NCI-H345 treated with DMSO at 0.1 percent for 48 hours (cell line): ENCODE results near the gene ITPR1.

Source experiments
- DNase-seq: peaks from one replicate; lab custom pipeline; 2025; ENCODE audit not compliant: unreplicated experiment; lab: John Stamatoyannopoulos, UW

Gene ITPR1

DNA sequence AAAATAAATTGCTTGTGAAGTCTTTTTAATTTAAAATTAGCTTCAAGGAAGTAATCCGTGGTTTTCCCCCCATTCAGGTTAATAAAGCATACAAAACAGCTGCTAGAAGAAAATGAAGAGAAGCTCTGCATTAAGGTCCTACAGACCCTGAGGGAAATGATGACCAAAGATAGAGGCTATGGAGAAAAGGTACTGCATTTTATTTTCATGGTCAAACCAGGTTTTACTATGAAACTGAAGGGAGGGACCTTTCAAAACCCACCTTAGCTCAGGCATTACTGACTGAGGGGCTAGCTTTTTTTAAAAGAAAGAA lies 218.5 kb downstream of the ITPR1 start:
- no peak for DNase-seq

DNA sequence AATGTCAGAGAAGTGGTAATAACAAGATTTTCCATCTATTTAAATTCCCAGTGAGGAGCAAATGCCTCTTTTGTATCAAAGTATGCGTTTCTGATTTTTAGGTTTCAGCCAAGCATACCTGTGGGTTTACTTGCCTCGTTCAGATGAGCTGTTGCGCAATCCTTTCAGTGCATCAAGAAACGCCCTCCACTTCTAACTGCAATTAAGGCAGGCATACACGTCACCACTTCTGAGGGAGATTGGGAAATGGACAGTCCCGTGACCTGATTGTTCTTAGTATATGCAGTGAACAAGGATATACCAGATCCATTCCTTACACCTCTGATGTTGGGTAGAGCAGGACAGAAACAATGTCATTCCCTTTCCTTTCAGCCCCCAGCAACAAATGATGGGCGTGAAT lies 219.0 kb downstream of the ITPR1 start:
- no peak for DNase-seq

- DNase-seq: no peak
Observed at GRCh38 chr3:4714045-4714444, 220.9 kb downstream of the ITPR1 start.

GRCh38 chr3:4716266-4716665 lies 223.1 kb downstream of the ITPR1 start:
- DNase-seq: no peak

DNA sequence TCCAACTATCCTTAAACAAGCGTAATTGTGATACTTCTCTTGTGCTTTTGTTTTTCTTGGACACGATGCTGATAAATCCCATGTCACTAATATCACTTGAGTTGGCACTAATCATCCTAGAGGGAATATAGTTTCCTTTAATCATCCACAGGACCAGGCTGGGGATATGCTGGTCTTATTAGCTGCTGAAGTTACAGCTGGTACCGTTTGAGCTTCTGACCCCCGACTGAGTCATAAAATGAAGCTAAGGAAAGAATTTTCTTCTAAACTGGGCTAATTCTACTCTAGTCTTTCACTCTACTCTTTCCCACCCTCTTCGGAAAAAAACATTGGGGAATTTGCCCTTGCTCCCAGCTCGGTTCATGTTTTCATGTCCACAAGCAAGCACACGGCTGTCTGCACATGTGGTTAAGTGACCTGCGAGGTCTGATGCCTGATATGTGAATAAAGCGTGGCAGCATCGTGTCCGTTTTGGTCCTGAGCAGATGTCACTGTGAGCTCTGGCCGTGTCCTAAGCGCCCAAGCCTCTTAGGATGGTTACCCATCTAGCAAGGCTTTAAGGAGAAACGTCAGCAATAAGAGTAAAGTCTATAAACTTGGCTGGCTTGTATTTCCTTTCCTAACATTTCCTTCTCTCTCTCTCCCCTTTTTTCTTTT lies 223.7 kb downstream of the ITPR1 start:
- DNase-seq: no peak

DNA sequence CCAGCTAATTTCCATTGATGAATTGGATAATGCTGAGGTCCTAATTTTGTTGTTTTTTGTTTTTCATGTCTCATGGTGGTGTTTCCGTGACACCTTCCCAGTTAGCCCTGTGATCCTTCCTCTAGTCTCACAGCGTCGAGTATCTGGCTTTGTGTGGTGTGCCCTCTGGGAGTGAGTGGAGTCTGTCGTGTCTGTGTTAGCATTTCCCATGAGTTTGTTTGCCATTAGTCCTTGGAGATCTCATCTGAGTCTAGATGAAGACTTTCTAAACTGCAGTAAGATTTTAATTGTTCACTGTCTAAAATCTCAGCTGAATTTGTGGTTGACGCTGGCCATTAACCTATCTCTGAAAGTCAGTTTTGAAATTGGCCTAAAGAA lies 224.2 kb downstream of the ITPR1 start:
- DNase-seq: no peak

DNA sequence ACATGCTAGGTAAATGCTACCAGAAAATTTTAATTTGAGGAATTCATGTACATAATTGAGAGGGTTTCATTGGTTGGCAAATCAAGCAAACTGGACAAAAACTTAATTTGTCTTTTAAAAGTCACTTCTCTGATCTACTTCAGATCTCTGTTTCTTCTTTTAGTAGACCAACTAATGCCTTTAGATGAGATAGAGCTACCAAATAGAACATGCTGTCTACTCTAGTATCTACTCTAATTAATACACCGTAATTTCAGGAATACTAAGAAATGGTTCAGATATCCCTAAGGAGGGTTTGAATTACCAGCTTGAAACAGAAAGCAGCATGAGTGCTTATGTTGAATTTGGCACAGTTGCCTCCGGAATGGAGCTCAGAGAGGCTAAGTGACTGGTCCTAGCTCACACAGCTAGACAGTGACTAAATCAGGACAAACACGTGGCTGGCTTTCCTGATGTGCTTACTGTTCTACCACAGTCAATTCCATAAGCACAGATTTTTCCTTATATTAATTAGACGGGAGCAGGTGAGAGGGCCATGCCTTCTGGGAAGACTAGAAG lies 225.1 kb downstream of the ITPR1 start:
- no peak for DNase-seq

- no peak for DNase-seq
Observed at GRCh38 chr3:4719046-4719501, 225.9 kb downstream of the ITPR1 start.

DNA sequence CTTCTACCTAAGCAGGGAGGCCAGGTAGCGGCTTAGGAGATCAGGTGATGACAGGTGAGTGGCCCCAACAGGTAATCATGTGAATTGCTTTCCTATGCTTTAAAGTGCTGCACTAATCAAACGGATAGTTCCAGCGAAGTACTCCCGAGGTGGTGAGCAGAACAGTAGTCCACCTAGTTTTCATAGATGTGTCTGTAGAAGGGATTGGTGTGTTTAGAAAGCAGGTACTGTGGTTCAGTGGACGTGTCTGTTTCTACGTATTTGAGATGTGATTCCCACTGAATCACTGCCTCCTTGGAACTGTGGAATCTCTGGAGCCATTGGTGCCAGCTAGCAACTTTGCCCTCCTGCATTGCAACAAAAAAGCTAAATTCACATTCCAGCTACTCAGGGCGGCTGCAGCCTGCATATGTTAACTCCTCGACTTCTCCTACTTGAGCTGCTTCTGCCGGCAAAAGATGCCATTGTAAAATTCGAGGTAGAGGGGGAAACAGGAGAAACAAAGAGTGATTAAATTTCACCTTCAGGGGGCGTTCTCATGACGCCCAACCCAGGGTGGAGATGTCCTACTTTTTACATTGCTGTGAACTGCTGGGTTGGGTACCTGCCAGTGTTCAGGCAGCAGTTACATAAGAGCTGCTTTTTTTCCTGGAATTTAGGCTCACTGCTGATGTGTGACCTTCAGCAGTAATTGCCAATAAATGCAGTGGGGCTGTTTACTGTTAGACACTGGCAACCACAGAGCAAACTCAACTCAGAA lies 227.3 kb downstream of the ITPR1 start:
- no peak for DNase-seq

DNA sequence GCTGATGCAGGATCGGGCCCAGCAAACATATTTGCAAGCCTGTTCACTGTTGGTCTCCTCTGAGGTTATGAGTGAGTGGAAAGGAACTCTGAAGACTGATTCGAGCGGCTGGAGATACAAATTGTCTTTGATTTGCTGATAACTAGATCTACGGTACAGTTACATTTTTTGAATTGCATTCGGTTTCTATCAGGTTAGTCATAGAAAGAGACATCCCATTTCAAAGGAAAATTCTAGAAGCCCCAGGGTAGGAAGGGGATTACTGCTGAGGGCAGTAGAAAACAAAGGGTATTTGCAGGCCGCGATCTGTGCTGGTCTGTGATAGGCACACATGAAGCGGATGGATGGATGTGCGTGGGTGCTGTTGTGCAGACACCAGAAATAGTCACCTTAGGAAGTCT lies 228.4 kb downstream of the ITPR1 start:
- no peak for DNase-seq

- DNase-seq: peak; percentile 2
Observed at GRCh38 chr3:4722103-4722502, 229.0 kb downstream of the ITPR1 start.

DNA sequence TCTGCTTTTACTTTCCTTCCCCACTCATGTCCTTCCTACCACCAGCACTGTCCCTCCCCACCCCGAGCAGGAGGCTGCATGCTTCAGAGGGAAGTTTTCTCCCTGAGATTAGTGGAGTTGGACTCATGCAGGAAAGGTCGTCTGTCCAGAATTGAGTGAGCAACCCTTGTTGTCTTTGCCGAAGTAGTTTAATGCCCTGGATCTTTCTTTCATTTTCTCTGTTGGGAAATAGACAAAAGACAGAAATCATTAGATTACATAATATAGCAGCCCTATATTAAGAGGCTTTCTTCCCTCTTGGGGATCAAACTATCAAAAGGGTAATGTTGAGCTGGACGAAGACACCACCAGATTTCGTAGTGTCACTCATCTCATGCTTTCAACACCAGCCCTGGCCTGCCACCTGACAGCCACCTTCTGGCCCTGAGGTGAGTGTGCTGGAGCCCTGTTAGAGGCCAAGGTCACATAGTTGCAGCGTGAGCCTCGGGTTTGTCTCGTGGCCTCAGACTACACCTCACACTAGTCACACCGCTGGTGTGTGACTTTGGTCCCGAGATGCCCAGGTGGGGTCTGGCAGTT lies 231.0 kb downstream of the ITPR1 start:
- DNase-seq: no peak

GRCh38 chr3:4726549-4726948 lies 233.4 kb downstream of the ITPR1 start:
- DNase-seq: no peak

DNA sequence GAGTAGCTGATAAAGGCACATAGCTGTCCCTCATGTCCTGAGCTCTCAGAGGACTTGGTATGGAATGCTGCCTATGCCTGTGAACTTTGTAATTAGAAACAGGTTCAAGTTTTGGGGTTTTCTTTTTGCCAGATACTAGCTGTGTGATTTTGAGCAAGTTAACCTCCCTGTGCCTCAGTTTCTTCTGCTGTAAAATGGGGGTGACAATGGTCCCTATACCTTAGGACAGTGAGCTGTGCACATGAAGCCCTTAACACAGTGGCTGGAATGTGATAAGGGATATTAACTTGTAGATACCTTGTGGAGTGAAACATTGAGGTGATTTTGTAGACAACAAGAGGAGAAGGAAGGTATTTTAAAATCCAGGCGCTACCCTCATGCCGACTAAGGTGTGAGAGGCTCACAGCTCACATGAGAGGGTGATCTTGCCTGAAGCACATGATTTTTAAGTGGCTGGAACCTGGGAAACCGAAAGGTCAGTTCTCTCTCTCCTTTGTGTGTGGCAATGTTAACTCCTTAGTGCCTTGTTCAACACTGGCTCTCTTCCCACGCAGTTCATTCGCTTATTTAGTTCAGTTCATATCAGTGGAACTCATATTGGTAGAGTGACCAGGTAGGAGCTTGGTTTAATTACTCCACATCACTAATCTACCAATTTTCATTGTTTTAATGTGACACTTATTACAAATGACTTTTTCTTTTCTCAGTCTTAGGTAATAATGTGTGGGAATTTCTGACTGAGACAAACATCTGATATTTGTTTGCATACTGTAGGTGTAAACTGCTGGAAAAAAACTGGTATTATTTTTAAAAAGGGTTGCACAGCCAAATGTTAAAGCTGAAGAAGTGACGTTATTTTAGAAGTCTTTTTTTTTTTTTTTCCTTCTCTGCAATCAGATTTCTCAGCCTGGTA lies 236.2 kb downstream of the ITPR1 start:
- no peak for DNase-seq

DNA sequence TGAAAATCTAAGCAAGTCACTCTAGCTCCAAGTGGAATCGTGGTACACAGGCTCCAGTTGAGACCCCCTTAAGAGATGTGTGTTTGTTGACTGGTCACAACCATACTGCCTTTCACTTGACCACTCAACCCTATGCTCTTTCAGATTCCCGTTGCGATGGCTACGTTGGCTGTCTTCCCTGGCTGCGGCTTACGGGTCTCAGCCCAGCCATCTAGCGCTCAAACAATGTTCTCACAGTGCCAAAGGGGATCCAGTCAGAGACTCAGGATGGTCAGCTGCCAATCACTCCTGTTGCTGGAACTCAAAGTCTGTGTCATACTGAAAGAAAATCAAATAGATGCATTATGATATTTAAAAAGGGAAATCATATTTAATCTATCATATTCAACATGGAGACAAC lies 237.6 kb downstream of the ITPR1 start:
- DNase-seq: no peak

- no peak for DNase-seq
Observed at GRCh38 chr3:4731543-4732111, 238.5 kb downstream of the ITPR1 start.

DNA sequence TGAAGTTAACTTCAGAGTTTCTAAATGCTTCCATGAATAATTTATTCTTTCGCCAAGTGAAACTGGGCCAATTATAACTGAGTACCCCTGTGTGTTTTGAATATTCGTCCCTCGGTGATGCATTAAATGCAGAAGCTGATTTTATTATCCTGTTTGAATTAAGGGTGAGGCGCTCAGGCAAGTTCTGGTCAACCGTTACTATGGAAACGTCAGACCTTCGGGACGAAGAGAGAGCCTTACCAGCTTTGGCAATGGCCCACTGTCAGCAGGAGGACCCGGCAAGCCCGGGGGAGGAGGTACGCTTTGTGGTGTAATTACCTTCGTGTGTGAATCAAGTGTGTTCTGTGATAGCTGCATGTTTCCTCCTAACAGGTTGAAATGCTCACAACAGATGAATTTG lies 239.8 kb downstream of the ITPR1 start:
- no peak for DNase-seq

DNA sequence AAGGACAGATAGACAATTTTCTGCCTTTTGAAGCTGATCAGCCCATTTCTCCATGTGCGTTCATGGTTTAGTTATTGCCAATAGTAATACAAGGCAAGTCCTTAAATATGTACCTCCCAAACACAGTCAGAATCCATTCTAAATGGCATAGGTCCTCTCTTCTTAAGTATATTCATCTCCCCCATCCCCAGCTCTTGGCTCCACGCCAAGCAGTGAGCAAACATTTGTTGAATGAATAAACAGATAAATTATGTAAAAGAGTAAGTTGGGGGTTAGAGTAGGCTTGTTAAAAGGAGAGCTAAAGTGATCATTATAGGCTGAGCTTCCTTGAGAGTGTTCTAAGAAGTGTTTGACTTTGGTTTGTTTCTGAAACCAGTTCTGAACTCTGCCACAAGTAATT lies 241.3 kb downstream of the ITPR1 start:
- peak; percentile 60 for DNase-seq

GRCh38 chr3:4735243-4735642 lies 242.1 kb downstream of the ITPR1 start:
- DNase-seq: no peak

- no peak for DNase-seq
Observed at GRCh38 chr3:4736284-4736861, 243.2 kb downstream of the ITPR1 start.
